Bronchial epithelial cell (primary cell): ENCODE results near the gene RFPL4A. TPM values are rescaled to one million over a fixed set of nuclear protein-coding genes. Genes with fewer than 3 reads are reported as not detected.
"Not testable (repeated sequence)": the region's sequence is repeated elsewhere in the genome, so short reads cannot be mapped to it uniquely, and the experiment has no call there.

Experiments
- DNase-seq: peaks from one replicate; pipeline ENCODE4 v3.0.0-alpha.2; 2010; ENCODE audit warnings: low read depth
- FAIRE-seq: peaks from 2 replicates; lab custom pipeline; 2011; peaks lifted over from hg19 to GRCh38; lab: Jason Lieb, UNC
- H3K27me3 ChIP-seq: 2 replicates; pipeline ENCODE4 v1.5.1; 2011; ENCODE audit warnings: low read length; ENCODE audit not compliant: control insufficient read depth, insufficient read depth
- H3K36me3 ChIP-seq: 2 replicates; pipeline ENCODE4 v1.5.1; 2011; ENCODE audit warnings: low read length; ENCODE audit not compliant: control insufficient read depth, insufficient read depth
- H3K4me3 ChIP-seq: 2 replicates; pipeline ENCODE4 v1.5.1; 2011; ENCODE audit warnings: mild to moderate bottlenecking, low read depth, low read length, control low read depth
- total RNA-seq: library from RNA; depleted of rRNA; stranded (reverse); fragments of >200 nt; gene quantifications from 2 replicates; pipeline ENCODE4 v1.2.1, GENCODE V29; 2014
- TF ChIP-seq, protein P1 (sequence below): IDR thresholded peaks from 2 replicates; pipeline ENCODE4 v1.5.1; 2011; ENCODE audit warnings: mild to moderate bottlenecking, moderate library complexity, low read length, control low read depth, inconsistent platforms; ENCODE audit not compliant: insufficient read depth, severe bottlenecking

RFPL4A gene
- total RNA-seq, 1 donor from 2014 or later = not detected

GRCh38 chr19:55753401-55753800, 5.5 kb upstream of the RFPL4A start:
- H3K27me3 ChIP-seq = no peaks in the 10 kb centered on the region
- no peak for FAIRE-seq

GRCh38 chr19:55756808-55757207, 2.1 kb upstream of the RFPL4A start:
- not testable (repeated sequence) for H3K36me3 ChIP-seq, H3K4me3 ChIP-seq, FAIRE-seq, H3K27me3 ChIP-seq, DNase-seq

More at GRCh38 chr19:55753401-55753800, 5.5 kb upstream of the RFPL4A start:
- Histone ChIP-seq H3K4me3 (no peak overlapping the region), H3K36me3 (no peaks in the 10 kb centered on the region)
- TF ChIP-seq, protein P1, sequence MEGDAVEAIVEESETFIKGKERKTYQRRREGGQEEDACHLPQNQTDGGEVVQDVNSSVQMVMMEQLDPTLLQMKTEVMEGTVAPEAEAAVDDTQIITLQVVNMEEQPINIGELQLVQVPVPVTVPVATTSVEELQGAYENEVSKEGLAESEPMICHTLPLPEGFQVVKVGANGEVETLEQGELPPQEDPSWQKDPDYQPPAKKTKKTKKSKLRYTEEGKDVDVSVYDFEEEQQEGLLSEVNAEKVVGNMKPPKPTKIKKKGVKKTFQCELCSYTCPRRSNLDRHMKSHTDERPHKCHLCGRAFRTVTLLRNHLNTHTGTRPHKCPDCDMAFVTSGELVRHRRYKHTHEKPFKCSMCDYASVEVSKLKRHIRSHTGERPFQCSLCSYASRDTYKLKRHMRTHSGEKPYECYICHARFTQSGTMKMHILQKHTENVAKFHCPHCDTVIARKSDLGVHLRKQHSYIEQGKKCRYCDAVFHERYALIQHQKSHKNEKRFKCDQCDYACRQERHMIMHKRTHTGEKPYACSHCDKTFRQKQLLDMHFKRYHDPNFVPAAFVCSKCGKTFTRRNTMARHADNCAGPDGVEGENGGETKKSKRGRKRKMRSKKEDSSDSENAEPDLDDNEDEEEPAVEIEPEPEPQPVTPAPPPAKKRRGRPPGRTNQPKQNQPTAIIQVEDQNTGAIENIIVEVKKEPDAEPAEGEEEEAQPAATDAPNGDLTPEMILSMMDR = no peak
- no peak for DNase-seq

- FAIRE-seq (no peak), DNase-seq (no peak)
Measured at GRCh38 chr19:55766466-55766865, 7.6 kb downstream of the RFPL4A start.

GRCh38 chr19:55768818-55769217, 9.9 kb downstream of the RFPL4A start, which contains the start of gene RFPL4AL1:
RFPL4AL1 (plus strand) TSS chr19:55769118; CDS start chr19:55771805, 2,687 bp downstream.
- H3K4me3 ChIP-seq, H3K36me3 ChIP-seq, DNase-seq, H3K27me3 ChIP-seq, FAIRE-seq: not testable (repeated sequence)

More at GRCh38 chr19:55766466-55766865, 7.6 kb downstream of the RFPL4A start:
- TF ChIP-seq, protein P1 = no peak
- Histone ChIP-seq H3K4me3 (no peak overlapping the region), H3K36me3 (no peaks in the 10 kb centered on the region), H3K27me3 (no peaks in the 10 kb centered on the region)

DNA sequence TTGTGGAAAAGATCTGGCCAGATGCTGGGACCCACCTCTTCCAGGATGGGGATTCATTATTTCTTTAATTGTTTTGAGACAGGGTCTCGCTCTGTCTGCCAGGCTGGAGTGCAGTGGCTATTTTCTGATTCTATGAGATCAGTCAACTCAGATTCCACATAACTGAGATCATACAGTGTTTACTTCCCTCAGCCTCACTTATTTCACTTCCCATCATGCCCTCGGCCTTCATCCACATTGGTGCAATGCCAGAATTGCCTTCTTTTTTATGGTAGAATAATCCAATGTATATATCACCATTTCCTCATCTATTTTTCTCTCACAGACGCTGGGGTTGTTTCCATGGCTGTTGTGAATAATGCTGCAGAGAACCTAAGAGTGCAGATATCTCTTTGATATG, 10.7 kb downstream of the RFPL4A start:
- DNase-seq, H3K27me3 ChIP-seq, FAIRE-seq, H3K36me3 ChIP-seq, H3K4me3 ChIP-seq: not testable (repeated sequence)

DNA sequence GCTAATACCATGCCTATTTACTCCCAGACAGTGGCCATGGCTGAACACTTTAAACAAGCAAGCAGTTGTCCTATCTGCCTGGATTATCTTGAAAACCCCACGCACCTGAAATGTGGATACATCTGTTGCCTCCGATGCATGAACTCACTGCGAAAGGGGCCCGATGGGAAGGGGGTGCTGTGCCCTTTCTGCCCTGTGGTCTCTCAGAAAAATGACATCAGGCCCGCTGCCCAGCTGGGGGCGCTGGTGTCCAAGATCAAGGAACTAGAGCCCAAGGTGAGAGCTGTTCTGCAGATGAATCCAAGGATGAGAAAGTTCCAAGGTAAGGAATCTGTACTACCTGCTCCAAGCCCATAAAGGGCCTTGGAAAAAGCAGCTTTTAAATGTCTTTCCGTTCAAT, 18.6 kb downstream of the RFPL4A start:
- DNase-seq = no peak
- Histone ChIP-seq H3K27me3 (no peaks in the 10 kb centered on the region), H3K4me3 (no peak overlapping the region), H3K36me3 (no peaks in the 10 kb centered on the region)
- FAIRE-seq = no peak
- TF ChIP-seq, protein P1 = no peak

- FAIRE-seq = no peak
- Histone ChIP-seq H3K4me3 (no peak overlapping the region), H3K27me3 (no peaks in the 10 kb centered on the region)
Measured at GRCh38 chr19:55778331-55778730, 19.4 kb downstream of the RFPL4A start.

More at GRCh38 chr19:55778331-55778730, 19.4 kb downstream of the RFPL4A start:
- no peak for DNase-seq
- H3K36me3 ChIP-seq = no peaks in the 10 kb centered on the region
- TF ChIP-seq, protein P1 = no peak
